ENCODE data around the gene CAMK2A.

DNA sequence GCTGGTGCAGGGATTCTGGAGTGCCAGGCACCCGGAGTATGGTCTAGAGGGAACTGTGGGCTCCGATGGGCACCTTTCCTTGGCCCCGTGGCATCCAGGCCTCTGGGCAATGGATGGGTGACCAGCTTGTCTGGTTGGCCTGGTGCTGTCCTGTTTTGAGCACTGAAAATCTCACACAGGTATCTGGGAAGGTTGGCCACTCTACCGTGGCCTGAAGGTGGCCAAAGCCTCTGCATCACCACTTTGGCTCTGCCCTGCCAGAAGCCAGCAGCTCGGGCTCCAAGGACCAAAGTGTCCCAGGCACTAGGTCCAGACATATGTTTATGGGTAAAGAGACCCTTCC, 70.9 kb downstream of the CAMK2A start:
- TF ChIP-seq, protein P1, sequence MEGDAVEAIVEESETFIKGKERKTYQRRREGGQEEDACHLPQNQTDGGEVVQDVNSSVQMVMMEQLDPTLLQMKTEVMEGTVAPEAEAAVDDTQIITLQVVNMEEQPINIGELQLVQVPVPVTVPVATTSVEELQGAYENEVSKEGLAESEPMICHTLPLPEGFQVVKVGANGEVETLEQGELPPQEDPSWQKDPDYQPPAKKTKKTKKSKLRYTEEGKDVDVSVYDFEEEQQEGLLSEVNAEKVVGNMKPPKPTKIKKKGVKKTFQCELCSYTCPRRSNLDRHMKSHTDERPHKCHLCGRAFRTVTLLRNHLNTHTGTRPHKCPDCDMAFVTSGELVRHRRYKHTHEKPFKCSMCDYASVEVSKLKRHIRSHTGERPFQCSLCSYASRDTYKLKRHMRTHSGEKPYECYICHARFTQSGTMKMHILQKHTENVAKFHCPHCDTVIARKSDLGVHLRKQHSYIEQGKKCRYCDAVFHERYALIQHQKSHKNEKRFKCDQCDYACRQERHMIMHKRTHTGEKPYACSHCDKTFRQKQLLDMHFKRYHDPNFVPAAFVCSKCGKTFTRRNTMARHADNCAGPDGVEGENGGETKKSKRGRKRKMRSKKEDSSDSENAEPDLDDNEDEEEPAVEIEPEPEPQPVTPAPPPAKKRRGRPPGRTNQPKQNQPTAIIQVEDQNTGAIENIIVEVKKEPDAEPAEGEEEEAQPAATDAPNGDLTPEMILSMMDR (IDR thresholded peaks at IDR 0.05): no peak
- TF ChIP-seq BHLHE40 (IDR thresholded peaks at IDR 0.05; ENCODE audit: low read depth, low read length) (no peak), POLR2A (IDR thresholded peaks at IDR 0.05; ENCODE audit: low read length) (no peak), NR3C1 (IDR thresholded peaks at IDR 0.05) (no peak), CEBPB (IDR thresholded peaks at IDR 0.05) (no peak), ESRRA (IDR thresholded peaks at IDR 0.05; ENCODE audit: borderline replicate concordance, low read length) (no peak), NPAS2 (CRISPR knock-in tag; IDR thresholded peaks at IDR 0.05; ENCODE audit: borderline replicate concordance) (no peak), SMC3 (IDR thresholded peaks at IDR 0.05) (no peak), EP300 (IDR thresholded peaks at IDR 0.05) (no peak)
- TF ChIP-seq, protein P2, sequence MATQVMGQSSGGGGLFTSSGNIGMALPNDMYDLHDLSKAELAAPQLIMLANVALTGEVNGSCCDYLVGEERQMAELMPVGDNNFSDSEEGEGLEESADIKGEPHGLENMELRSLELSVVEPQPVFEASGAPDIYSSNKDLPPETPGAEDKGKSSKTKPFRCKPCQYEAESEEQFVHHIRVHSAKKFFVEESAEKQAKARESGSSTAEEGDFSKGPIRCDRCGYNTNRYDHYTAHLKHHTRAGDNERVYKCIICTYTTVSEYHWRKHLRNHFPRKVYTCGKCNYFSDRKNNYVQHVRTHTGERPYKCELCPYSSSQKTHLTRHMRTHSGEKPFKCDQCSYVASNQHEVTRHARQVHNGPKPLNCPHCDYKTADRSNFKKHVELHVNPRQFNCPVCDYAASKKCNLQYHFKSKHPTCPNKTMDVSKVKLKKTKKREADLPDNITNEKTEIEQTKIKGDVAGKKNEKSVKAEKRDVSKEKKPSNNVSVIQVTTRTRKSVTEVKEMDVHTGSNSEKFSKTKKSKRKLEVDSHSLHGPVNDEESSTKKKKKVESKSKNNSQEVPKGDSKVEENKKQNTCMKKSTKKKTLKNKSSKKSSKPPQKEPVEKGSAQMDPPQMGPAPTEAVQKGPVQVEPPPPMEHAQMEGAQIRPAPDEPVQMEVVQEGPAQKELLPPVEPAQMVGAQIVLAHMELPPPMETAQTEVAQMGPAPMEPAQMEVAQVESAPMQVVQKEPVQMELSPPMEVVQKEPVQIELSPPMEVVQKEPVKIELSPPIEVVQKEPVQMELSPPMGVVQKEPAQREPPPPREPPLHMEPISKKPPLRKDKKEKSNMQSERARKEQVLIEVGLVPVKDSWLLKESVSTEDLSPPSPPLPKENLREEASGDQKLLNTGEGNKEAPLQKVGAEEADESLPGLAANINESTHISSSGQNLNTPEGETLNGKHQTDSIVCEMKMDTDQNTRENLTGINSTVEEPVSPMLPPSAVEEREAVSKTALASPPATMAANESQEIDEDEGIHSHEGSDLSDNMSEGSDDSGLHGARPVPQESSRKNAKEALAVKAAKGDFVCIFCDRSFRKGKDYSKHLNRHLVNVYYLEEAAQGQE (IDR thresholded peaks at IDR 0.05): no peak
- TF ChIP-seq, protein P3, sequence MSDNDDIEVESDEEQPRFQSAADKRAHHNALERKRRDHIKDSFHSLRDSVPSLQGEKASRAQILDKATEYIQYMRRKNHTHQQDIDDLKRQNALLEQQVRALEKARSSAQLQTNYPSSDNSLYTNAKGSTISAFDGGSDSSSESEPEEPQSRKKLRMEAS (IDR thresholded peaks at IDR 0.05): no peak

Data from A549 (cell line).